Activated CD8-positive, alpha-beta memory T cell treated with anti-CD3 and anti-CD28 coated beads for 1 hour (primary cell): ENCODE data around the gene OSBPL2.

Experiments used
- DNase-seq, 2 donors: peaks; one replicate each; pipeline ENCODE4 v3.0.0-alpha.2; 2020; ENCODE audit warnings: low read depth in 1 of 2; ENCODE audit errors: extremely low read depth in 1 of 2

The OSBPL2 gene

DNA sequence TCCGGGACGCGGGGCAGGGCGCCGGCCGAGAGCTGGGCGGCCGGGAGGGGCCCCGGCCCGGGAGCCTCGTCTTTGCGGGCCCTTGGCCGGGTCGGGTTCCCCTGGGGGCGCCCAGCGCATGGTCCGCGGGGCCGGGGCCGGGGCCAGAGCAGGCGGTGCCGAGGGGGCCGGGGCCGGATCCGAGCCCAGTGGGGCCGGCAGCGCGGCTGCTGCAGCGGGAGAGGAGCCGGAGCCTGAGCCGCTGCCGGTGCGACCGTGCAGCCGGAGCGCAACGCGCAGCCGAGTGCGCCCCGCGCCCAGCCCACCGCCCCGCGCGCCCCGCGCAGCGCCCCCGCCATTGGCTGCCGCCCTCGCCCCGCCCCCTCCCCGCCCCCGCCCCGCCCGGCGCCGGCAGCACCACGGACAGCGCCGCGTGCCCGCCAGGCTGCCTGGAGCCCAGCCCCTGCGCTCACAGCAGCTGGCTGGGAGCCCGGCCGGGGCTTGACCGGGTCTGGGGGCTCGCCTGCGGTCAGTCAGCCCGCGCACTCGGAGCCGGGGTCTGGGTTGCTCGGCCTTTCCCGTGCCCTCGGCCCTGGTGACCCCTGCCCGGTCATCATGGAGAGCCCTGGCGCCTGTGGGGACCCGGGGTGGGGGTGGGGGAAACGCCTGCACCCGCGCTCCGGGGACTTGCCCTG lies 18.2 kb upstream of the OSBPL2 start, which contains the start of gene HRH3:
Gene HRH3 (minus strand): TSS at position 287 of the 674 bp plus-strand sequence. CDS start 308 bp downstream, outside the sequence.
- DNase-seq: peak in 1 of 2 donors; percentile 33

DNA sequence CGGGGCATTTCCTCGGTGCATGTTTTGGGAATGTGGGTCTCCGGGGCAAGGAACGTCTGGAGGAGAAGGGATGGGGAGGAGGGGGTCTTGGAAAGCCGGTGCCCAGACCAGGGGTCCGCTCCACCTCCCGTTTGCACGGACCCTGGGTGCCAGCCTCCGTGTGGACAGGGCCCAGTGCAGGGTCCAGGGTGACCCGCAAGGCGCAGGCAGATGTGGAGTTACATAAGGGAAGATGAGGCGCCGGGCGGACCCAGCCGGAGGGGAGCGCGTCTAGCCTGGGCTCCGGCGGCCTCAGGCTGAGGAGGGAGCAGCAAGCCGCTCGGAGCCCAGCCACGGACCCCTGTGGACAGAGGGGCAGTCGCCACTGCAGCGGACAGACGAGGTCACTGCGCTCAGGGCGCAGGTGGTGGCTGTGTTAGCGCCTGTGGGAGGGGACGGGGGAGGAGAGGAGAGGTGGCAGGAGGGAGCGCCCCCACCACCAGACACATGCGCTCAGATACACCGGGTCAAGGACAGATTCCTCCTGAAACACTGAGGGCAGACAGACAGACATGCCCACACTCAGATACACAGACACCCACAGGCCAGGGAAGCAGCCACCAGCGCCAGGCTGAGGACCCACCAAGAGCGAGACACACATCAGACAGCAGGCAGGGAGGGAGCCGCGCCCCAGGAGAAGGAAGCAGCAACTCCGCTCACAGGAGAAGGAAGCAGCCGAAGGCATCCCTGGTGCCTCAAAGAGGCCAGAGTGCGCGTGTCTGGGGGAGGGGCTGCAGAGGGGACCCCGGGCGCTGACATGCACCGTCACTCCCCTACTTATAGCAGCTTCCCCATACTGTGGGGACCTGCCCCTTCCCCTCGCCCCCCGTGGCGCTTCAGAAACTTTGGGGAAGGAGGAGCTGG lies 17.4 kb upstream of the OSBPL2 start:
- DNase-seq: no peak

DNA sequence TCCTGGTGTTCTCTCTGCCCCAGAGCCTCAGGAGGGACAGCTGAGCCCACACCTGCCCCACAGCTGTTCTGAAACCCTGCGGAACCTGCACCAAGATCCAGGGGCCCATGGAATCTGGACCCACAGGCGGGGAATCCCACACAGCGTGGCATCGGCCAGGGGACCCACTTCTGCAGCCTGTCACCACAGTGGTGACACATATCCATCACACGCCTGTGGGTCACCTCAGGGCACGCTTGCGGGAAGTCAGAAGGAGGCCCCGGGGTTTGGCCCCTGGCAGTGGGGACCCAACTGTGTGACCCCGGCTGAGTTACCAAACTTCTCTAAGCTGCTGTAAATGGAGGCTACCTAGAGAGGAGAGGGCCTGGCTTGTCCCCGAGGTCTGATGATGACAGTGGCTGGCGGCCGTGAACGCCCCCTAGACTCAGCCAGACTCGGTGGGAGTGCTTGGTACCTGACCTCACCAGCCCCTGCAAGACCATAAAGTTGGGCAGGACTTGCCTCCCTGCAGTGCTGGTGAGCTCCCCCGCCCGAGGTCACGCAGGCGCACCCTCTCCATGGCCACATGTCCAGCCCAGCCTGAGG lies 16.0 kb upstream of the OSBPL2 start:
- DNase-seq: no peak

DNA sequence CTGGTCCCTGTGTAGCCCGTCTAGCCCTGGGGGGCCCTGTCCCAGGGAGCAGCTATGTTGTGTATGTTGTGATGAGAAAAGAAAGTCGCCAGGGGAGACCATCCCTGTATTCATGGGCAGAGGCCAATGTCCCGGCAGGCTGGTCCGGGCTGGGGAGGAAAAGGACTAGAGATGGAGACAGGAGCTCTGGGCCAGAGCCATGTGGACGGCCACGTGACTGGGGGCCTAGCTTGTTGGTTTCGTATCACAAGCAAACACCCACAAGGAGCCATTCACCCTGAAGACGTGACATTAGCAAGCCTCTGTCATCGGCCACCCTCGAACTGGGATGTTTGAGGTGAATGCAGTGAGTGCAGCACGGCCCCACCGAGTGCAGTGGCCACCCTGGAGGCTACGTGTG lies 15.3 kb upstream of the OSBPL2 start:
- DNase-seq: no peak

DNA sequence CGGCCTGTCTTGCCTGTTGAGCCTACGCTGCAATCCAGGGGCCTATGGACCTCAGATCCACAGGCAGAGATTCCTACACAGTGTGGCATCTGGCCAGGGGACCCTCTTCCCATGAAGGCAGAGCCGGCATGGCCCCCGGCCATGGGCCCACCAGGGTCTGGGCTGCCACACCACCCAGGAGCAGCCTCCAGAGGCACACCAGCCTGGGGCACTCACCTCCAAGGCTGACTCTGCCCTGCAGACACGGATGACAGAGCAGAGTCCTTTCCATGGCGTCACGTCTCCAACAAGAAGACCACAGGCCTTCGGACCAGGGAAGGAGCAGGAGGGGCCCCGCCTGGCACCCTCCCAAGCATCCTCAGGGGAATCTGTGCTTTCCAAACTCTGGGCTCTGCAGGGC lies 14.8 kb upstream of the OSBPL2 start:
- no peak for DNase-seq

DNA sequence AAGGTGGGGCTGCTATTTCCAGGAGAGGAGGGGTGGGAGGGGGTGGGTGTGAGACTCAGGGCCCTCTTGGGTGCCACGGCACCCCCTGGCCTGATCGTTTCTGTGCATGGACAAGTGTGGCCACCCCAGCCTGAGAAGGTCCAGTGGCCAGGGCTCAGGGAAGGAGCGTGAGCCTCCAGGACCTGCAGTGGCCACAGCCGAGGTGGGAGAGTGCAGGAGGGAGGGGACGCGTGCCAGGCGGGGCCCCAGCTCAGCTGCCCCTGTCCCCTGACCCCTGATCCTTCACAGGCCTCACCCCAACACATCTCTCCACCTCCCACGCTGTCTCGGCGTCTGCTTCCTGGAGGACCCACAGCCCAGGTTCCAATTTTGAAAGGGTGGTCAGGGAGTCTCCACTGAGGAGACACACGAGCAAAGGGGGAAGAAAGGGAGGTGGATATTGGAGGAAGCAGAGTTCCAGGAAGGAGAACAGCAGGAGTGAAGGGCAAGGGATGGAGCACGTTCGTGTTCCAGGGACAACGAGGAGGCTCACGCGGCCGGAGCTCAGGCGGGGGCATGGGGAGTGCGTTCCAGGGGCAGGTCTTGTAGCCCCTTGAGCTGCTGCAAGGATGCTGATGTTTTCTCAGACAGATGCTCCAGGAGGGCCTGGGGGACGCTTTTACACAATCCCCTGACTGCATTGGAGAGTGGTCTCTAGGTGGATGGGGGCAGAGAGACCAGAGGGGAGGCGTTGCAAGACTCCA lies 14.0 kb upstream of the OSBPL2 start:
- no peak for DNase-seq

DNA sequence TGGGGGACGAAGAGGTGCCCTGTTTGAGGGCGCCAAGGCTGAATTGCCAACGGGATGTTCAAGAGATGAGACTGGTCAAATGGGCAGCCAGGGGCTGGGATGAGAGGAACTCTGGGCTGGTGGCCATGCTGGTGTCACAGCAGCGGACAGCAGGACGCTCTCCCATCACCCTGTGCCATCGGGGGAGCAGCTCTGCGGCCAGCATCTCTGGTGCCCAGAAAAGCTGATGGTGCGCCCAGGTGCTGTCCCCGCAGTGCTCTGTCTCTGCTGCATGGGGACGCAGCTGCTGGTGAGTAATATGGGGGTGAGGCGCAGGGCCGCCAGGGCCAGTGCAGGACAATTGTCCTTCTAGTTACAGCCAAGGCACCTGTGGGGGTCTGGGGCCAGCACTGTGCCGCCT lies 13.3 kb upstream of the OSBPL2 start:
- DNase-seq: no peak

DNA sequence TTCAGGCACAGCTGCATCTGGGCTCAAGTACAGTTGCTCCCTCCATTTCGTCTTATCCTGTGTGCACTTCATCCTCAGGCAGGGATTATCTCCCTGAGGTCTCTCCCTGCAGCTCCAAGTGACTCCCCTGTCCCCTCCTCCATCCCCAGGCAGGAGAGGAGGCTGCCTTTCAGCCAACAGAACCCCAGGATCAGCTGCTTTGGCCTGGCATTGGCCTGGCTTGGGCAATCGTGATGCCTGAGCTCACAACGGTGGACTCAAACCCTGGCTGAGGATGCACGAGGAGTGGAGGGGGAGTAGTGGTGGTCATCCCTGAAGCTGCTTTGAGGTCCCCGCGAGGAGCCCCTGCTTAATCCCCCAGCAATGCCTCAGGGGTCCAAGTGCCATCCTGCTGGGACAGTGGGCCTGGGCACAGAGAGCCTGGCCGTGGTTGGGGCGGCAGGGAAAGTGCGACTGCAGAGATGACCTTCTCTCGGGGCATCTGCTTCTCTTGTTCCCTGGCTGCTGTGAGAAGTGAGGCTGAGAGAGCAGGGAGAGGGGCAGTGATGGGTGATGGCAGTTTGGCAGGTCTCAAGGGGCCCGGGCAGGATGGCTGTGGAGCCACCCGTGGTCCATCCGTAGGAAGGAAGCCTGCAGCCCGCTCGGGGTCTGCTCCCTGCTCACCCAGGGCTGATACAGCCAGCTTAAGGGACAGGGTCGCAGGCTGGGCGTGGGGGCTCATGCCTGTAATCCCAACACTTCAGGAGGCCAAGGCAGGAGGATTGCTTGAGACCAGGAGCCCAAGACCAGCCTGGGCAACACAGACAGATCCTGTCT lies 12.3 kb upstream of the OSBPL2 start:
- DNase-seq: no peak

DNA sequence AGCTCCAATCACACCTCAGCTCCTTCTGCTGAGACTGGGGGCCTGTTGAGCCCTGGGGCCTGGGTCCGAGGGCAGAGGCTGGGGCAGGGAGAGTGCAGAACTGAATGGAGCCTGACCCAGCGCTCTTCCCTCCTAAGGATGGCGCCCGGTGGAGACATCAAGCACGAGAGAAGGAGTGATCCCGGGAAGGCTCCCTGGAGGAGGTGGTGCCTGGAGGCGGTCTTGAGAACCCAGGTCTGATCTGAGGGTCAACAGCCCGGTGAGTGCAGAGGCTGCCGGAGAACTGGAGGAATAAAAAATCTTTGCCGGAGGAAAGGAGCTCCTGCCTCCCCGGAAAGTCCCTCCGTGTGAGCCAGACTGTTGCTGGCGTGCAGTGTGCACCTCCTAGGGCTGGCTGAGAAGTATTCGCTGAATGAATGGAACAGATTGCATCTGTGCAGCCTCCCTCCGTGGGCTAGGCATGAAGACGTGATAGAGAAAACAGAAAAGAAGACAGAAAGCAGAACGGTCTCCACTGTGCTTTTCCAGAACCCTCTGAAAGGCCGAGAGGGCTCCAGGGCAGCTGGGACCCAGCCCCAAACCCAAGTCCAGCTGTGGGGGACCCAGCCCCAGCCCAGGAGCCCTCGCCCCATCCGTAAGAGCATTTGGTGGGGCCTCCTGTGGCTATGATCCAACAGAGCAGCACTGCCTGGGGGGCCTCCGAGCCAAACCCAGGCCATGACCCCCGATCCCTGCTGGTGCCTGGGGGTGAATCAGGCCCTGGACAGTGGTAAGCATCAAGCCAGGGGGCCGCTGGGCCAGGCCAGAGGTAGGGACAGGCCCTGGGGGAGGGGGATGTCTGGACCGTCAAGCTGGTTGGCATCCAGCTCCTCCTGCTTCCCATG lies 11.4 kb upstream of the OSBPL2 start:
- DNase-seq: no peak

DNA sequence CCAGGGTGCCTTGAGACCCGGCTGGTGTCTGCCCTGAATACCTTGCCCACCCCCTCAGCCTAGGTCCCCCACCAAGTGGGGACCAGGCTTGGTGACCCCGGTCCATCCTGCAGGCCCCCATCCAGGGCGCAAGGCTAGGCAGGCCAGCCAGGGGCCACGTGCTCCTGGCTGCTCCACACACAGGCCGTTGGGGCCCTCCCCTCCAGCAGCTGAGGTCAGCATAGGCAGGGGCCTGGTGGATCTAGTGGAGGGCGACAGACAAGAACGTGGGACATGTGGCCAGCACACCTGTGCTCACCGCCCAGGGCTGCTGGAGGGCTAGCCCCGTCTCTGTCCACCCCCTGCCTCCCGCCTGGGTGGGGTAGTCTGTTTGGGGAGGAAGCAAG lies 10.7 kb upstream of the OSBPL2 start:
- DNase-seq: no peak

DNA sequence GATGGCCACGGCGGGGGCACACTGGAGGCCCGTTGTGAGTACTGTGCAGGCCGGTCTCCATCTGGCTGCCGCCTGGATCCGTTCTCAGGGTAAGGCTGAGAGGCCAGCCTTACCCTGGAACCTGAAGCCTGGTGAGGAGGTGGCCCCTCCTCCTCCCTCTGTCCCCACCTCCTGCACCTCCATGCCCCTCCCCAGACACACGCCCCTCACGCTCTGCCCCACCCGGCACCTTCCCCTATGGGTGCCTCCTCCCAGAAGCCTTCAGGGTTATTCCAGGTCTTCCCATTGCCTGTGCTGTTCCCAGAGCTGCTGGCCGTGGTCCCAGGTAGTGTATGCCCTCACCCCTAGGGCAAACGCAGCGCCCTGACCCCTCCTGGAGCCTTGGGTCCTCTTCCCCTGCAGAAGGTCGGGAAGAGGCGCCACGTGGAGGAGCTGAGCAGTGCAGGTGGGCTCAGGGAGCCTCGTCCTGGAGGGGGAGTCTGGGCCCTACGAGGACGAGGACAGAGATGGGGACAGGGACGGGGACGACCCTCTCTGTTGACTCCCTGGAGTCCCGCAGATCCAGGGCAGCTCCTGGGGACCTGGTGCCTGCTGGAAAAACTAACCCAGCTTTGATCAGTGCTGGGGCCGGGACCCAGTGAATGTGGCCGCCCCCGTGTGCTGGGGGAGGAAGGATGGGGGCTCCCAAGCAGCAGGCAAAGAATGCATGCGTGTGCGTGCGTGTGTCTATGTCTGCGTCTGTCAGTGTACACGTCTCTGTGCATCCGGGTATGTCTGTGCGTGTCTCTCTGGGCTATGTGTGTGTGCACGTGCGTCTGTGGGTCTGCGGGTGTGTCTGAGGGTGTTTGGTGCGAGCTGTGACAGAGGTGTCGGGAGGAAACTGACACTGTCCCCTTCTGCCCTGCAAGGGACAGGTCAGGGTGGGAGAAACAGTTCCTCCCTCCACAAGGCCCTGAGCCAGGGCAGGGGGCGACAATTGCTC lies 10.1 kb upstream of the OSBPL2 start:
- no peak for DNase-seq

DNA sequence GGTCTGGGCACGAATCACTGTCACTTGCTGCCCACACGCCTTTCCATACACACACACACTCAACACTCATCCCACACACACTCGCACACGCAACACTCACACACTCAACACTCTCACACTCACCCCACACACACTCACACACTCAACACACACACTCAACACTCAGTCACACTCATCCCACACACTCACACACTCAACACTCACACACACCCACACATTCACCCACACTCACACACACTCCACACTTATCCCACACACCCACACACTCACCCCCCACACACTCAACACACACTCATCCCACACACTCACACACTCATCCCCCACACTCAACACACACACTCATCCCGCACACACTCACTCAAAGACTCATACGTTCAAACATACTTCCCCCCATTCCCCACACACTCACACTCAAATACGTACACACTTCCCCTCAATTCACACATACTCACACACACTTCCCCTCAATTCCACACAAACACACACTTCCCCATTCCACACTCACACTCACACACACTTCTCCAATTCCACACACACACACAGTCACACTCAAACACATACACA lies 9.3 kb upstream of the OSBPL2 start:
- DNase-seq: no peak

DNA sequence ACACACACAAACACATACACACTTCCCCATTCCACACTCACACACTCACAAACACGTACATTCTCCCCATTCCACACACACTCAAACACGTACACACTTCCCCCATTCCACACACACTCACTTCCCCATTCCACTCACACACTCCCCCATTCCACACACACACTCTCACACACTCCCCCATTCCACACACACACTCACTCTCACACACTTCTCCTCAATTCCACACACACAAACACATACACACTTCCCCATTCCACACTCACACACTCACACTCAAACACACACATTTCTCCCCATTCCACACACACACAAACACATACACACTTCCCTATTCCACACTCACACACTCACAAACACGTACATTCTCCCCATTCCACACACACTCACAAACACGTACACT lies 8.7 kb upstream of the OSBPL2 start:
- no peak for DNase-seq

DNA sequence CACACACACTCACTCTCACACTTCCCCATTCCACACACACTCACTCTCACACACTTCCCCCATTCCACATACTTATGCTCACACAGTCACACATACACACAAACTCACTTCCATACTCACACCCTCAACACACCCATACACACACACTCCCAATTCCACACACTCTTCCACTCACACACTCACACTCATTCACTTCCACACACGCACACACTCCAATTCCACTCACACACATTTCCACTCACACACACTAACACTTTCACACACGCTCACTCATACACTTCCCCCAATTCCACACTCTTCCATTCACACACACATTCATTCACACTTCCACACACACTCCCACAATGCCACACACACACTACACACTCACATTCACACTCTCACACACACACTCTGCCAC lies 8.0 kb upstream of the OSBPL2 start:
- no peak for DNase-seq

DNA sequence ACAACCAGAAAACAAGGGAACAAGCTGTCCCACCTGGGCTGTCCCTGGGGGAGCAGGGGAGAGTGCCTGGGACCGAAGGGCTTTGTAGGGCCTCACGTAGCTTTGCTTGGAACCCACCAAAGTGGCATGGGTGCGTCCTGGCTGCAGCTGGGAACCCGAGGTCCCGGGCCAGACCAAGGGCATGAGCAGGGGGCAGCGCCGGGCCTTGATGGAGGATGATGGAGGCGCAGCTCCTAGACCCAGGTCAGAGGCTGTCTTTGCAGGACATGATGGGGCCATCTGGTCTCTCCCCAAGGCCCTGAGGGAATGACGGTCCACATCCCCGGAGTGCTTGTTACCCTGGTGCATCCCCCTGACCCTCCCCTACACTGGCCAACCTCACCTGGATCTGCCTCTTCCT lies 7.6 kb upstream of the OSBPL2 start:
- no peak for DNase-seq

DNA sequence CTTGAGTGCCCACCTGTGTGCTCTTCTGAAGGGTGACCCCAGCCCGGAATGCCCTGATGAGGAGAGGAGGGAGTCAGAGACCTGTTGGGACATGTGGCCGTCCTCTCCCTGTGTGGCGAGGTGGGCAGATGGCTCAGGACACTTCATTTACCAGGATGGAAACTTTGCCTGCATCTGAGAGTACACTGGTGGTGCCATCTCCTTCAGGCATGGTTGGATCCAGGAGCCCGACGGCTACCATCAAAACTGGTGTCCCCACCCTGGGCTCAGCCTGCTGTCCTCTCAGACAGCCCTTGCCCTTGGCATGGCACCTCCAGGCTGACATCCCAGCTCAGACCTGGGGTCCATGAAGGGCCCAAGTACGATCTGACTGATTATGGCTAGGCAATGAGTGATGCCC lies 7.0 kb upstream of the OSBPL2 start:
- DNase-seq: no peak

DNA sequence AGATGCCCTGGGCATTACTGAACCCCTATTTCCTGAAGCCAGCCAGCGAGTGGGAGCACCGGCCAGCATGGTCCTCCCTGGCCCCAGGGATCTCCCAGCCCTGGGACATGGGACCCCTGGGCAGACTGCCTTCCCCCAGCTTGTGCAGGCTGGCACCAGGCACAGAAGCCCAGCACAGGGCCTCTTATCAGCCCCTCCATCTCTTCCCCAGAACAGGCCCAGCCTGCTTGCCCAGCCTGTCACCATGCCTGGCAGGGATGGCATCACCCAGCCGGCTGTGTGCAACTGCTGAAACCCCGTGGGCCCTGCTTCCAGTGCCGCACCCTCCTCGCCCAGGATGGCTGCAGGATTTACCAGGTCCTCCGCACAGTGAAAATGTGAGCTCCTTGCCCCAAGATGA lies 6.1 kb upstream of the OSBPL2 start:
- DNase-seq: no peak
